ENCODE data around the gene AFAP1. TPM values are rescaled to one million over a fixed set of nuclear protein-coding genes. Genes with fewer than 3 reads are reported as not detected.

The AFAP1 gene, protein sequence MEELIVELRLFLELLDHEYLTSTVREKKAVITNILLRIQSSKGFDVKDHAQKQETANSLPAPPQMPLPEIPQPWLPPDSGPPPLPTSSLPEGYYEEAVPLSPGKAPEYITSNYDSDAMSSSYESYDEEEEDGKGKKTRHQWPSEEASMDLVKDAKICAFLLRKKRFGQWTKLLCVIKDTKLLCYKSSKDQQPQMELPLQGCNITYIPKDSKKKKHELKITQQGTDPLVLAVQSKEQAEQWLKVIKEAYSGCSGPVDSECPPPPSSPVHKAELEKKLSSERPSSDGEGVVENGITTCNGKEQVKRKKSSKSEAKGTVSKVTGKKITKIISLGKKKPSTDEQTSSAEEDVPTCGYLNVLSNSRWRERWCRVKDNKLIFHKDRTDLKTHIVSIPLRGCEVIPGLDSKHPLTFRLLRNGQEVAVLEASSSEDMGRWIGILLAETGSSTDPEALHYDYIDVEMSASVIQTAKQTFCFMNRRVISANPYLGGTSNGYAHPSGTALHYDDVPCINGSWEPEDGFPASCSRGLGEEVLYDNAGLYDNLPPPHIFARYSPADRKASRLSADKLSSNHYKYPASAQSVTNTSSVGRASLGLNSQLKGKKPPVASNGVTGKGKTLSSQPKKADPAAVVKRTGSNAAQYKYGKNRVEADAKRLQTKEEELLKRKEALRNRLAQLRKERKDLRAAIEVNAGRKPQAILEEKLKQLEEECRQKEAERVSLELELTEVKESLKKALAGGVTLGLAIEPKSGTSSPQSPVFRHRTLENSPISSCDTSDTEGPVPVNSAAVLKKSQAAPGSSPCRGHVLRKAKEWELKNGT
- 0.10 and 0.24 TPM in 2 replicates for total RNA-seq

GRCh38 chr4:7939377-7940108 lies at the start of gene AFAP1:
Gene AFAP1 (minus strand): TSS chr4:7939861. CDS start chr4:7872078, 67,783 bp downstream.
- ChIA-PET POLR2A (no interaction called here), CTCF (no interaction called here)
- H3K9me3 Mint-ChIP-seq = no peaks in the 10 kb centered on the region
- H3K27me3 Mint-ChIP-seq = peaks cover 46% of the 10 kb centered on the region
- peak within 1 kb of the TSS; percentile 15 for H3K4me3 Mint-ChIP-seq
- peaks cover 9% of the 10 kb centered on the region for H3K4me1 Mint-ChIP-seq
- TF ChIP-seq CTCF (IDR thresholded peaks at IDR 0.05) = no peak
- DNase-seq (peak; percentile 51), ATAC-seq (ENCODE audit: low read depth) (peak; percentile 94)
- H3K27ac Mint-ChIP-seq = no peak within 1 kb of the TSS
- no peaks in the 10 kb centered on the region for H3K36me3 Mint-ChIP-seq (ENCODE audit: low read depth)
- intact Hi-C loops (cut with micrococcal nuclease) = no loop called here

- Mint-ChIP-seq H3K9me3 (peaks cover 8% of the 10 kb centered on the region), H3K27ac (no peak overlapping the region), H3K4me3 (no peak overlapping the region), H3K27me3 (peaks cover 6% of the 10 kb centered on the region), H3K4me1 (no peaks in the 10 kb centered on the region), H3K36me3 (ENCODE audit: low read depth) (no peaks in the 10 kb centered on the region)
- DNase-seq (no peak), ATAC-seq (ENCODE audit: low read depth) (no peak)
- ChIA-PET POLR2A (no interaction called here), CTCF (no interaction called here)
- intact Hi-C loops (cut with micrococcal nuclease) = no loop called here
- no peak for TF ChIP-seq CTCF (IDR thresholded peaks at IDR 0.05)
These were observed 48.8 kb upstream of the AFAP1 start for GRCh38 chr4:7988437-7988836.

- H3K4me3 Mint-ChIP-seq = no peak overlapping the region
- no peak for TF ChIP-seq CTCF (IDR thresholded peaks at IDR 0.05)
- peaks cover 8% of the 10 kb centered on the region for H3K9me3 Mint-ChIP-seq
- intact Hi-C loops (cut with micrococcal nuclease) = no loop called here
- DNase-seq = no peak
- H3K27ac Mint-ChIP-seq = no peak overlapping the region
- peaks cover 10% of the 10 kb centered on the region for H3K27me3 Mint-ChIP-seq
- H3K36me3 Mint-ChIP-seq (ENCODE audit: low read depth) = no peaks in the 10 kb centered on the region
- CTCF ChIA-PET = no interaction called here
- POLR2A ChIA-PET = no interaction called here
- no peaks in the 10 kb centered on the region for H3K4me1 Mint-ChIP-seq
- no peak for ATAC-seq (ENCODE audit: low read depth)
These were observed 47.7 kb upstream of the AFAP1 start for GRCh38 chr4:7987148-7987989.

- H3K27me3 Mint-ChIP-seq = peaks cover 10% of the 10 kb centered on the region
These were observed 46.3 kb upstream of the AFAP1 start for GRCh38 chr4:7985891-7986441.

More at GRCh38 chr4:7985891-7986441, 46.3 kb upstream of the AFAP1 start:
- intact Hi-C loops (cut with micrococcal nuclease) = no loop called here
- no peak for ATAC-seq (ENCODE audit: low read depth)
- H3K4me1 Mint-ChIP-seq = no peaks in the 10 kb centered on the region
- ChIA-PET POLR2A (no interaction called here), CTCF (no interaction called here)
- no peak for TF ChIP-seq CTCF (IDR thresholded peaks at IDR 0.05)
- no peak overlapping the region for H3K4me3 Mint-ChIP-seq
- H3K27ac Mint-ChIP-seq = no peak overlapping the region
- no peaks in the 10 kb centered on the region for H3K36me3 Mint-ChIP-seq (ENCODE audit: low read depth)
- no peak for DNase-seq
- H3K9me3 Mint-ChIP-seq = peaks cover 8% of the 10 kb centered on the region
